GM13976 (cell line): ENCODE data around the gene TSC22D3.

Experiments used
- DNase-seq: peaks from one replicate; pipeline ENCODE4 v3.0.0; 2012; ENCODE audit warnings: low spot score
- in situ Hi-C: fragments of 300-500 bp; cut with MboI; formaldehyde crosslinking; loops from one replicate; pipeline ENCODE4 v1.12.0; 2022; ENCODE audit warnings: low sequenced_read_pairs, mixed read lengths, inconsistent platforms; ENCODE audit not compliant: unreplicated experiment
- TF ChIP-seq, protein P1 (sequence below): IDR thresholded peaks from 2 replicates; pipeline ENCODE4 v1.5.1; 2012; ENCODE audit warnings: borderline replicate concordance, mild to moderate bottlenecking; ENCODE audit not compliant: insufficient read depth; ENCODE audit errors: extremely low read depth, missing control alignments, control extremely low read depth

TSC22D3 gene

DNA sequence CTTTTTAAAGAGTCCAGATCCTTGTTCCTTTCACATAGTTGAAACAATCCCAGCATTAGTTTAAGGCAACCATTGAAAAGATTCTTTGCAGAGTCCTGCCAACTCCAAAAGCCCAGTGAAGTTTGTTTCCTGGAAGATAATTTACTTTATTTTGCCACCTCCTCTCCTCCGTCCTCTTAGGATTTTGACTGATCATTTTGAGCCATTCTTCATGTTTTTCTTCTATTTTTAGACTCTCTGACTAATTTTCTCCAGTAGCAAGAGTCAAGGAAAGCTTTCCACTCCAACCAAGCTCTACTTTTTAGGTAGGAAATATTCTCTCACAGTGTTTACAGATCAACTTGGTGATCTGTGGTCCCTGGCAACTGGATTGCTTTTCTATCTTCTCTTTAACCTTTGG, 12.2 kb upstream of the TSC22D3 start:
- DNase-seq: no peak
- TF ChIP-seq, protein P1, sequence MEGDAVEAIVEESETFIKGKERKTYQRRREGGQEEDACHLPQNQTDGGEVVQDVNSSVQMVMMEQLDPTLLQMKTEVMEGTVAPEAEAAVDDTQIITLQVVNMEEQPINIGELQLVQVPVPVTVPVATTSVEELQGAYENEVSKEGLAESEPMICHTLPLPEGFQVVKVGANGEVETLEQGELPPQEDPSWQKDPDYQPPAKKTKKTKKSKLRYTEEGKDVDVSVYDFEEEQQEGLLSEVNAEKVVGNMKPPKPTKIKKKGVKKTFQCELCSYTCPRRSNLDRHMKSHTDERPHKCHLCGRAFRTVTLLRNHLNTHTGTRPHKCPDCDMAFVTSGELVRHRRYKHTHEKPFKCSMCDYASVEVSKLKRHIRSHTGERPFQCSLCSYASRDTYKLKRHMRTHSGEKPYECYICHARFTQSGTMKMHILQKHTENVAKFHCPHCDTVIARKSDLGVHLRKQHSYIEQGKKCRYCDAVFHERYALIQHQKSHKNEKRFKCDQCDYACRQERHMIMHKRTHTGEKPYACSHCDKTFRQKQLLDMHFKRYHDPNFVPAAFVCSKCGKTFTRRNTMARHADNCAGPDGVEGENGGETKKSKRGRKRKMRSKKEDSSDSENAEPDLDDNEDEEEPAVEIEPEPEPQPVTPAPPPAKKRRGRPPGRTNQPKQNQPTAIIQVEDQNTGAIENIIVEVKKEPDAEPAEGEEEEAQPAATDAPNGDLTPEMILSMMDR: no peak
- in situ Hi-C loops: loop anchor here (25.0 kb wide), 1 partner anchor 251 kb away; no protein-coding TSS in a partner anchor

GRCh38 chrX:107780525-107780924, 4.9 kb upstream of the TSC22D3 start:
- DNase-seq: no peak
- in situ Hi-C loops: loop anchor here (25.0 kb wide), 1 partner anchor 243 kb away; no protein-coding TSS in a partner anchor
- TF ChIP-seq, protein P1: no peak

GRCh38 chrX:107777536-107777832, 1.9 kb upstream of the TSC22D3 start, which contains the start of gene NCBP2L:
NCBP2L (plus strand) TSS chrX:107777733; CDS start chrX:107794221, 16,488 bp downstream.
- DNase-seq: no peak
- in situ Hi-C loops: loop anchor here (10.0 to 25.0 kb wide), 2 partner anchors 113 to 240 kb away; no protein-coding TSS in a partner anchor
- TF ChIP-seq, protein P1: no peak

DNA sequence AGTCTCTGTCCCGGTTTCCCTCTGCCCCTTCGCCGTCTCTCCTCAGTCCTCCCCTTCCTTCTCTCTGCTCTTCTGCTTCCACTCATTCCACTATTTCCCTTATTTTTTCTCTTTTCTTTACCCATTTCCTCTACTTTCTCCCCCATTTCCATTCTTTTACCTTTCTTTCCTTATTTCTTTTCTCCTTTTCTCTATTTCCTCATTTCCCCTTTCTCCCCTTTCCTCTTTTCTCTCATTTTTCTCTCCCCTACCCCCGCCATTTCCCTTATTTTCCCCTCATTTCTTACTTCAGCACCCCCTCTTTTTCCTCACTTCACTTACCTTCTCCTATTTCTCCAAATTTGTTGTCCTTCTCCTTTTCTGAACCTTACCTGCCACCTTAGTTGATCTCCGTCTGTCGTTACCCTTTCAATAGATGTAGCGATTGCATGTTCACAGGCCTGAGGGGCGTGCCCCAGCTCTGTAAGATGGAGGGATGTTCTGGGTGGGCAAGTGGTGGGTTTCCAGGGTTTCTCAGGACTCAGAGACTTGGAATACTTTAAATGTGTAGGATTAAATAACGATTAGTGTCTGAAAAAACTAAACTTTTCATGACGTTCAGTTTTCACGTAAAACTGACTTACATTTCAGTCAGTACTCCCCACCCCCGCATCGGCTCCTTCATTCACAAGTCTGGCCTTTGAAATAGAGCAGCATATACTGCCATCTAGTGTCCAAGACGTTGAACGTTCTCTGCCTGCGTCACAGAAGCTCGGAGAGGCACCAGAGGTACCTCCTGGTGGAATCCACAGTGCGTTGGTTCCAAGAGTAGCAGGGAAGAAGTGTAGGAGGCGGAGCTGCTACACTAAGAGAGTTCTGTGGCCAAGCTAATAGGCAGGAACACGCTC, 1.3 kb upstream of the TSC22D3 start:
- peak; percentile 77 for DNase-seq
- in situ Hi-C loops: loop anchor here (10.0 to 25.0 kb wide), 2 partner anchors 112 to 240 kb away; no protein-coding TSS in a partner anchor
- TF ChIP-seq, protein P1: peak; percentile 68

DNA sequence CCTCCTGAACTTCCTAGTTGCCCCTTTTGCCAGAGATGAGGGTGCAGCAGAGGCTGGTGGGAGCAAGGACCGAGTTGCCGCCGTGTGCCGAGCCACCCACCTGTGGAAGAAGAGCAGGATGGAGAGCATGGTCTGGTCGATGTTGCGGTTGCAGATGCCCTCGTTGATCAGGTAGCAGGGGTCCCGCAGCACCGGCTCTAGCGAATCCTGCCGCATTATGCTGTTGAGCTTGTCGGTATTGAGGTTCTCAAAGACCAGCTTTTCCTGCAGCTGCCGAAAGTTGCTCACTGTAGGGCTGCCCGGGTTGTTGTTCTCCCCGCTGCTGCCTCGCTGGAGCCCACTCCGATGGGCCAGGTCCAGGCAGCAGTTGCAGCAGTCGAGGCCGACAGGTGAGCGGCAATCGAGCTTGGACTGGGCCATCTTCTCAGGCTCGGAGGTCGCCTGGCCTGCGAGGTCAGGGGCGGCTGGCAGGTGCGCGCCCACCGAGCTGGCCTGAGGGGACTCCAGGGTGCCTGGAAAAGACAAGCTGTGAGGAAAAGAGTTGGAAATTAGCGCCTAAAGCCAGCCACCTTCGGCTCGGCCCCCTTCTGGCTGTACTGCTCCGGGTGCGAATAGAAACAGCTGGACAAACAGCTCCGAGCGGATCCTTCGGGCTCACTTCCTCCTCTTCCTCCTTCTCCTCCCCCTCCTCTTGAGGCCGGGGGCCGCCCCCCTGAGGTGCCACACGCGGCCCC, 420 bp downstream of the TSC22D3 start:
- DNase-seq: peak; percentile 21
- TF ChIP-seq, protein P1: no peak
- in situ Hi-C loops: loop anchor here (10.0 to 25.0 kb wide), 2 partner anchors 110 to 238 kb away; no protein-coding TSS in a partner anchor

DNA sequence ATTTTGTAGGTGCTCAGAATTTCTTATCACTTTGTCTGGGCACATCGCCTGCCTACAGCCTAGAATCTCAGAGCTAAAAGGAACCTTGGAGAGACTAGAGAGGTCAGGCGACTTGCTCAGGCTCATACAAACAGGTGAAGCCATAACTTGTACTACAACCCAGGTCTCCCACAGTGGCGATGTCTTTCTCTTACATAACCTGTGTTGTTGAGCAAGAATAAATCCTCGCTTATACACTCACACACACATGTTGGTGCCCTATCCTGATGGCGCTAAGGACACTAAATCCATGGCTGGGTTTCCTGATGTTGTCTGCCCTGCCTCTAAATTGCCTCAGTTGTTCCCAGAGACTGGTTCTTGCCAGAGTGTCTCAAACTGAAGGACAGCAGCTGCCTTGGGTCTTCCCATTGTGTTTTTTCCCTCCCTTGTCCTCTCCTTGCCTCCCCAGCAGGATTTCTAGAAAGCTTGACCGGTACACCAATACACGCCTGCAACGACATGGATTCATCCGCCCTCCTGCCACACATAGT, 1.6 kb downstream of the TSC22D3 start:
- in situ Hi-C loops: loop anchor here (10.0 kb wide), 1 partner anchor 109 kb away; no protein-coding TSS in a partner anchor
- TF ChIP-seq, protein P1: no peak
- no peak for DNase-seq
